Mesodermal cell (in vitro differentiated cells): Measurements from ENCODE around the gene ADRA1B.

ENCODE experiments used
- H3K27ac ChIP-seq: 2 replicates; pipeline ENCODE4 v1.7.0; 2013; ENCODE audit warnings: mild to moderate bottlenecking, low read depth, low read length, moderate library complexity; ENCODE audit not compliant: severe bottlenecking
- H3K36me3 ChIP-seq: 2 replicates; pipeline ENCODE4 v1.7.1; 2013; ENCODE audit warnings: mild to moderate bottlenecking, low read length, moderate library complexity; ENCODE audit not compliant: control insufficient read depth, insufficient read depth
- H3K4me1 ChIP-seq: one replicate; pipeline ENCODE4 v1.7.1; 2013; ENCODE audit warnings: mild to moderate bottlenecking, low read length; ENCODE audit not compliant: insufficient read depth, control insufficient read depth, poor library complexity, severe bottlenecking
- H3K4me3 ChIP-seq: 2 replicates; pipeline ENCODE4 v1.7.0; 2013; ENCODE audit warnings: low read length, control low read depth, mild to moderate bottlenecking; ENCODE audit not compliant: insufficient read depth, poor library complexity, severe bottlenecking; ENCODE audit errors: extremely low read depth
- H3K9me3 ChIP-seq: 2 replicates; pipeline ENCODE4 v1.7.1; 2013; ENCODE audit warnings: mild to moderate bottlenecking, low read length, moderate library complexity; ENCODE audit not compliant: control insufficient read depth
- WGBS, 2 experiments: methylation state at CpG; one replicate each; pipeline ENCODE4 v1.1.5; 2013; ENCODE audit warnings: missing lambda C conversion rate in 2 of 2; ENCODE audit not compliant: insufficient coverage in 2 of 2; 5-methylcytosine and 5-hydroxymethylcytosine counted together

The ADRA1B gene

DNA sequence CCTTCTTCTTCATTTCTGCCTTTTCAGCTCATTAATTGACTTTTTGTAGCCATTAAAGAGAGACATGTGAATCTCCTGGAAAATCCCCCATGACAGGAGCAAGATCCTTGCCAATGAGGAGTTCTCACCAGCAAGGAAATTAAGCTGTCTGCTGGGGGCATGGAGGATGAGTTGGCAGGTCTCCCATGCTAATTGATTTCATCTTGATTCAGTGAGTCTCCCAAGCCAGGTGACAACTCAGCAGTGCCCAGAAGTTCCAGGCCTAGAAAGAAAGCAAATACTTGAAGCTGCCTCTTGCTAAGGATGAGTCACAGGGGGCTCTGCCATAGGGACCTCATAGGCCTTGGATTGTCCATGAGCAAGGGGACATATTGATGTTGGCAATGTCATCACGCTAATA, 30.0 kb upstream of the ADRA1B start:
- Histone ChIP-seq H3K4me3 (no peak overlapping the region), H3K9me3 (no peaks in the 10 kb centered on the region), H3K4me1 (peaks cover 3% of the 10 kb centered on the region), H3K27ac (no peak overlapping the region), H3K36me3 (no peaks in the 10 kb centered on the region)
- no CpG with 5 or more reads among the region's 1 CpG for WGBS, 2 experiments

DNA sequence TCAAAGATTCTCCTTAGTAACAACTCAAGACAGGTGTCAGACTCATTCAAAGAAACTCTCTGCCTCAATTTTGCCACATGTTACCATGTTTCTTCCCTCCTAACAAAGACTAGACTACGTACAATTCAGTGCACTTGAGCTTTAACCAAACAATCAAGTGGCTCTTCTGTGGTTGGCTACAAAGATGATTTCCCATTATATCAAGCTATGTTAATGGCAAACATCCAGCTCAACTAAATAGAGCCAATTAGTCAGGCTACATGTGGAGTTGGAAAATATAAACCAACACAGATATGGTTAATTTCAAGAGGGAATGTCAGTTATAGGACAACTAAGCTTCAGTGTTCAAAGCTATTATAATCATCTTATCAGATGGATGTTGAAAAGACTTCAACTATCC, 29.2 kb upstream of the ADRA1B start:
- H3K36me3 ChIP-seq = no peaks in the 10 kb centered on the region
- peaks cover 6% of the 10 kb centered on the region for H3K4me1 ChIP-seq
- no peaks in the 10 kb centered on the region for H3K9me3 ChIP-seq
- no peak overlapping the region for H3K4me3 ChIP-seq
- no peak overlapping the region for H3K27ac ChIP-seq
- 80 to 83% methylated on average over 1 of the region's 1 CpG for WGBS, 2 experiments

- H3K27ac ChIP-seq = no peak overlapping the region
- H3K36me3 ChIP-seq = no peaks in the 10 kb centered on the region
- no peaks in the 10 kb centered on the region for H3K9me3 ChIP-seq
- H3K4me1 ChIP-seq = peaks cover 11% of the 10 kb centered on the region
- 80 to 100% methylated on average over 3 to 5 of the region's 5 CpGs for WGBS, 2 experiments
- H3K4me3 ChIP-seq = no peak overlapping the region
These were observed 27.4 kb upstream of the ADRA1B start for GRCh38 chr5:159888860-159889259.

- H3K27ac ChIP-seq = no peak overlapping the region
- H3K4me3 ChIP-seq = no peak overlapping the region
- H3K9me3 ChIP-seq = no peaks in the 10 kb centered on the region
- H3K4me1 ChIP-seq = peaks cover 11% of the 10 kb centered on the region
- WGBS, 2 experiments = 75 to 100% methylated on average over 1 of the region's 1 CpG
- H3K36me3 ChIP-seq = no peaks in the 10 kb centered on the region
These were observed 26.1 kb upstream of the ADRA1B start for GRCh38 chr5:159890141-159890540.

GRCh38 chr5:159891371-159891770, 24.9 kb upstream of the ADRA1B start:
- Histone ChIP-seq H3K36me3 (no peaks in the 10 kb centered on the region), H3K4me1 (peaks cover 11% of the 10 kb centered on the region), H3K27ac (no peak overlapping the region), H3K4me3 (no peak overlapping the region), H3K9me3 (no peaks in the 10 kb centered on the region)
- WGBS, 2 experiments = 71 to 83% methylated on average over 5 of the region's 5 CpGs

DNA sequence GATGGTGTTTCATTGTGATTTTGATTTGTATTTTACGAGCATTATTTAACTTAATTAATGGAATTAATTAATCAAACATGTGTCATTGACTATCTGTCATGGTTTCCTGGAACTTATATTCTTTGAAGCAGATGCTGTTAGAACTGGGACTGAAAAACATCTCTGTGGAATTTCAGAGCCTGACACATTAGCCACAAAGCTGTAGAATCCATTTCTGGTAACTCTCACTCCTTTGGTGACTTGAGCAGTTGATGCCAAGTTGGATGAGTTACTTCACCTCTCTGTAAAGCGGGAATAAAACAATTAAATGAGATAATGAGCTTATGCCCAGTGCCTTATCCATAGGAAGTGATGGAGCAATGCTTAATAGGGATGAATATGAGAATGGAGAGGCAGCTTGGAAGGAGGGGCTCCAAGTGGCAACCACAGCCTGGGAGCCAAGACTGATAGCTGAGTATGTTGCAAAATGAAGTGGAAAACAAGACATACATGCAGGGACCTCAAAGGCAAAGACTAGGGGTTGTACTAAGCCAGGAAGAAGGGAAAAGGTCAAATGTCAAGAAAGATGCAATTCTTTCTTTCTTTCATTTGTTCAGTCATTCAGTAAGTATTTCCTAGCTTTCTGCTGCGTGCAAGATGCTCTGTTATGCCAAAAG, 23.1 kb upstream of the ADRA1B start:
- Histone ChIP-seq H3K4me1 (peaks cover 11% of the 10 kb centered on the region), H3K9me3 (no peaks in the 10 kb centered on the region), H3K36me3 (no peaks in the 10 kb centered on the region), H3K27ac (no peak overlapping the region), H3K4me3 (no peak overlapping the region)
- WGBS, 2 experiments = 89 to 95% methylated on average over 1 to 2 of the region's 3 CpGs

GRCh38 chr5:159894149-159894720, 22.0 kb upstream of the ADRA1B start:
- no peaks in the 10 kb centered on the region for H3K9me3 ChIP-seq
- no peak overlapping the region for H3K27ac ChIP-seq
- H3K36me3 ChIP-seq = no peaks in the 10 kb centered on the region
- H3K4me3 ChIP-seq = no peak overlapping the region
- H3K4me1 ChIP-seq = peaks cover 11% of the 10 kb centered on the region
- WGBS, 2 experiments = 86 to 92% methylated on average over 2 to 4 of the region's 7 CpGs

- 100% methylated on average over 3 to 4 of the region's 6 CpGs for WGBS, 2 experiments
- Histone ChIP-seq H3K4me3 (no peak overlapping the region), H3K36me3 (no peaks in the 10 kb centered on the region), H3K4me1 (peaks cover 6% of the 10 kb centered on the region), H3K9me3 (no peaks in the 10 kb centered on the region), H3K27ac (no peak overlapping the region)
These were observed 18.4 kb upstream of the ADRA1B start for GRCh38 chr5:159897786-159898393.

DNA sequence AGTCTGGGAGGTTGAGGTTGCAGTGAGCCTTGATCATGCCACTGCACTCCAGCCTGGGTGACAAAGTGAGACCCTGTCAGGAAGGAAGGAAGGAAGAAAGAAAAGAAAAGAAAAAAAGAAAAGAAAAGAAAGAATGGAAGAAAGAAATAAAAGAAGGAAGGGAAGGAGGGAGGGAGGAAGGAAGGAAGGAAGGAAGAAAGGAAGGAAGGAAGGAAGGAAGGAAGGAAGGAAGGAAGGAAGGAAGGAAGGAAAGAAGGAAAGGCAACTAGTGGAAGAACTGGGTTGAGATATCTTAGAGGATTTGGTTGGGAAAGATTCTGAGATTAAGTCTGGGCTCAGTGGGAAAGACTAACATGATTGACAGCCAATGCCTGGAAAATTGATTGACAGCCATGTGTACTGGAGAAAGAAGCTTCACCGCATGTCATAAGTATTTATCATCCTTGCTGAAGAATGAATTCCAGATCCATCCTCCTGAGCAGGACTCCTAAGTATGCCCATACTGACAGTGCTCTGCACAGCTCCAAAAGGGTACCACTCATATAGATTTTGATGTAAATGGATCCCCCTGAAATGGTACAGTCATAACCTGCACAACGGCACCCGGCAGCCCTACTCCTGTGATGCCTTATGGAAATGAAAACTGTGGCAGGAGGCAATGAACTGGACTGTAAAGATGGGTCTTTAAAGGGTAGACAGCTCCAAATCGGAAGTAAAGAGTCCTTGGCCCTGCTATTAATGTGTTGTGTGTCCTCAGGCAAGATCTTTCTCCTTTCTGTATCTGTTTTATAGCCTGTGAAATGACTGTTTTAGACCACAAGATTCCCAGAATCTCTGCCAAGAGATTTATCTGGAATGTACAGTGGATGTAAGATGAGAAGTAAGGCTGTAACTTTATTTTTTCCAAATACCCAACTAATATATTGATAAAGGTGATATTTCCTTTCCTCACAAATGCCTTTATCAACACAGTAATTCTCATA, 16.9 kb upstream of the ADRA1B start:
- Histone ChIP-seq H3K9me3 (no peaks in the 10 kb centered on the region), H3K36me3 (no peaks in the 10 kb centered on the region), H3K4me1 (no peaks in the 10 kb centered on the region), H3K27ac (no peak overlapping the region), H3K4me3 (no peak overlapping the region)
- WGBS, 2 experiments = 96 to 97% methylated on average over 3 to 4 of the region's 4 CpGs

GRCh38 chr5:159901308-159901707, 15.0 kb upstream of the ADRA1B start:
- no peaks in the 10 kb centered on the region for H3K4me1 ChIP-seq
- H3K27ac ChIP-seq = no peak overlapping the region
- no CpG with 5 or more reads among the region's 1 CpG for WGBS, 2 experiments
- no peaks in the 10 kb centered on the region for H3K9me3 ChIP-seq
- no peaks in the 10 kb centered on the region for H3K36me3 ChIP-seq
- H3K4me3 ChIP-seq = no peak overlapping the region
